ENCODE measurements around the gene UBA7. TPM values are rescaled to one million over a fixed set of nuclear protein-coding genes. Genes with fewer than 3 reads are reported as not detected.
A peak's percentile ranks its signal among the peaks of the same experiment; 100 is the strongest.

The UBA7 gene
- total RNA-seq, 6 experiments from 2014 or later = 16.4 to 39.1 (median 28.5) TPM

DNA sequence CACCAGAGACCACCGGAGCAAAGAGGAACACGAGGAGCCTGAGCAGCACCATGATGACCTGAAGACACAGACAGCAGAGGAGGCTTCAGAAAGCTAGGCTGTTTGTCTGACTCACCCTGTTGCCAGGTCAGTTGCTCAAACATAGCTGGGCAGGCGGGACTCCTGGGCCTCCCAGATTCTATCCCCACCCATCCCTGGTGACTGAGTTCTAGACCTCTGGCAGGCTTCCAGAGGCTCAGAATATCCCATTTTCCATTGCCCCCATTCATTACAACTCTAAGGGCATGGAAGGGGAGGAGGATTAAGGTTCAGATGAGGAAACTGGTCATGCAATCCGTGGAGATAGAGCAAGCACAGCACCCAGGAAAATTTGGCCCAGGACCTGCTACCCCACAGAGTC is 14.0 kb downstream of the UBA7 start, which contains the start of gene CDHR4:
Gene CDHR4, minus strand, starts transcription at position 113 of the 400 bp plus-strand sequence. Its CDS starts 61 bp downstream, at position 52.
- DNase-seq (no peak), ATAC-seq (no peak)
- Histone ChIP-seq H3K27ac (no peak within 1 kb of the TSS), H3K4me1 (no peaks in the 10 kb centered on the region), H3K27me3 (no peaks in the 10 kb centered on the region), H3K36me3 (no peaks in the 10 kb centered on the region), H3K9me3 (no peaks in the 10 kb centered on the region), H3K4me3 (no peak within 1 kb of the TSS)
- intact Hi-C loops (cut with DNase I) = loop anchor here (5.0 to 10.0 kb wide), 3 partner anchors 38 to 105 kb away; partner anchors contain the start of gene MST1R (in 1 of the 2)
- WGBS (ENCODE audit: insufficient coverage, low coverage, low lambda C conversion rate, missing lambda C conversion rate) = 25% methylated on average over 1 of the region's 4 CpGs
- TF ChIP-seq, protein P1, sequence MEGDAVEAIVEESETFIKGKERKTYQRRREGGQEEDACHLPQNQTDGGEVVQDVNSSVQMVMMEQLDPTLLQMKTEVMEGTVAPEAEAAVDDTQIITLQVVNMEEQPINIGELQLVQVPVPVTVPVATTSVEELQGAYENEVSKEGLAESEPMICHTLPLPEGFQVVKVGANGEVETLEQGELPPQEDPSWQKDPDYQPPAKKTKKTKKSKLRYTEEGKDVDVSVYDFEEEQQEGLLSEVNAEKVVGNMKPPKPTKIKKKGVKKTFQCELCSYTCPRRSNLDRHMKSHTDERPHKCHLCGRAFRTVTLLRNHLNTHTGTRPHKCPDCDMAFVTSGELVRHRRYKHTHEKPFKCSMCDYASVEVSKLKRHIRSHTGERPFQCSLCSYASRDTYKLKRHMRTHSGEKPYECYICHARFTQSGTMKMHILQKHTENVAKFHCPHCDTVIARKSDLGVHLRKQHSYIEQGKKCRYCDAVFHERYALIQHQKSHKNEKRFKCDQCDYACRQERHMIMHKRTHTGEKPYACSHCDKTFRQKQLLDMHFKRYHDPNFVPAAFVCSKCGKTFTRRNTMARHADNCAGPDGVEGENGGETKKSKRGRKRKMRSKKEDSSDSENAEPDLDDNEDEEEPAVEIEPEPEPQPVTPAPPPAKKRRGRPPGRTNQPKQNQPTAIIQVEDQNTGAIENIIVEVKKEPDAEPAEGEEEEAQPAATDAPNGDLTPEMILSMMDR (IDR thresholded peaks at IDR 0.05) = no peak
- TF ChIP-seq POLR2A (IDR thresholded peaks at IDR 0.05) = no peak

DNA sequence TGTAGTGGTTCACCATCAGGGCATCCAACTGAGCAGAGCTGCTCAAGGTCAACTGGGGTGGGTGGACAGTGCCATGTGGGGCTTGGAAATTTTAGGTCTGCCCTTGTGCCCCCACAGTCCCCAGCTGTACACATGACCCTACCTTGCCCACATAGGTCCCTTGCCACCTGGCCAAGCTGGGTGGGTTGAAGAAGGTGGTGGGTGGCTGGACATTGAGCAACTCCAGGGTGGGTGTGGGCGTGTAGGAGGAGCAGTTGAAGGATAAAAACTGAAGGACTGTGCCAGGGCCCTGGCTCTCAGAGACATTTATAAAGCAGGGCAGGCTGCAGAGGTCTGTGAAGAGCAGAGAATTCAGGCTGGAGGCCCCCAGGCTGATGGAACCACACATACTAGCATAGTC is 14.6 kb downstream of the UBA7 start:
- intact Hi-C loops (cut with DNase I) = no loop called here

DNA sequence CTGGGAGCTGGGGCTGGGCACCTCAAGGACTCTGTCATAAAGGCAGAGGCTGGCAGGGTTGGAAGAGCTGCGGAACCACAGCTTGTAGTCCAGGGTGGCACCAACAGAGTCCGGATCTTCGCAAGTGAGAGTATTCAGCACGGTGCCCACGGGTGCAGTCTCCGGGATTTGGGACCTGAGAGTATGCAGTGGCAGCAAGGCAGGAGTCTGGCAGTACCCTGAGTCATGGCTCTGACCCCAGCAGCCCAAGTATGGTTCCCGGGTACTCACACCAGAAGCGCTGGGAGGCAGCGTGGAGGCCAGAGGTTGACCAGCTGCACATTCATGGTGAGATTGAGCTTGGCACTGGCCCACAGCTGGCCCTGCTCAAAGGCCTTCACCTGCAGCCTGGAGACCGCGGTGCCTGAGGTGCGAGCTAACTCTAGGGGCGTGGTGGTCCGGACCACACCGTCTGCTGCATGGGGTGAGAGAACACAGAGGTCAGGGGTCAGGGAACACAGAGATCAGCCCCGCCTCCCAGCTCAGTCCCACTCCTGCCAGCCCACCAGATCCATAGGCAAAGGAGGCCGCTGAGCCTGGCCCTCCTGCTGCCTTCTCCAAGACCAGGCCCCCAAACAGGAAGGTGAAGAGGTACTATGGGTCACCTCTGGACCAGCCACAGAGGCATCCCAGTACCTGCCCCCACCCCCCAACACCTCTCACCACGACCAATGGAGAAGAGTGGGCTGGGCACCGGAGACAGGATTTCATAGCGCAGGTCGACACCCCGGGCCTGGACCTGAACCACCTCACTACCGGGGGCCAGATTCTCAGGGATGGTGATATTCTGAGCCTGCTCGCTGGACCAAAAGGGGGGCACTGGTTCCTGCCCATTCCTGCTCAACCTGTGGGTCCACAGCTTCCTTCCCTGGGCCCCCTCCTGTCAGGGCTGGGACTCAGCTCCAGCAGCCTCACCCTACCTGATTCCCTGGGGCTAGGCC is 18.5 kb downstream of the UBA7 start:
- no peak for TF ChIP-seq POLR2A (IDR thresholded peaks at IDR 0.05)
- TF ChIP-seq, protein P1 (IDR thresholded peaks at IDR 0.05) = no peak
- Histone ChIP-seq H3K27ac (no peak overlapping the region), H3K4me3 (no peak overlapping the region), H3K36me3 (no peaks in the 10 kb centered on the region), H3K9me3 (no peaks in the 10 kb centered on the region), H3K27me3 (no peaks in the 10 kb centered on the region), H3K4me1 (no peaks in the 10 kb centered on the region)
- intact Hi-C loops (cut with DNase I) = no loop called here
- DNase-seq (no peak), ATAC-seq (no peak)
- 89% methylated on average over 7 of the region's 24 CpGs for WGBS (ENCODE audit: insufficient coverage, low coverage, low lambda C conversion rate, missing lambda C conversion rate)

More for the DNA sequence above, 14.6 kb downstream of the UBA7 start:
- WGBS (ENCODE audit: insufficient coverage, low coverage, low lambda C conversion rate, missing lambda C conversion rate) = 29% methylated on average over 1 of the region's 1 CpG
- DNase-seq = no peak
- Histone ChIP-seq H3K36me3 (no peaks in the 10 kb centered on the region), H3K4me1 (no peaks in the 10 kb centered on the region), H3K4me3 (no peak overlapping the region), H3K9me3 (no peaks in the 10 kb centered on the region), H3K27me3 (no peaks in the 10 kb centered on the region), H3K27ac (no peak overlapping the region)
- TF ChIP-seq POLR2A (IDR thresholded peaks at IDR 0.05) = no peak
- TF ChIP-seq, protein P1 (IDR thresholded peaks at IDR 0.05) = no peak
- ATAC-seq = no peak

DNA sequence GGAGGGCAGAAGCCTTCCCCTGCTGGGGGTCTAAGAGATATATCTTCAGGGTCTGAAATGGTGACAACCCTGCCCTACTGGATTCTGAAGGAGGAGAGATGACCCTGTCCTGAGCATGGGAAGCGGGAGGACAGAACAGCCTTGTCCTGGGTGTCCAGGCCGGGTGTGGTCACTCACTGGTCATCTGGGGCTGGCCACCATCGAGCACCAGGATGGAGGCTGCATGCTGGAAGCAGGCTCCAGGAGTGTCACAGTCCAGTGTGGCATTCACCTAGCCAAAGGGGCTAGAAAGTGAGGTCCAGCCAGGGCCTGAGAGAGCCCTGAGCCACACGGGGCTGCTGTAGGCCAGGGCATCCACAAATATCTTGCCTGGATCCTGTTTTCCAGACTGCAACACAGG is 19.3 kb downstream of the UBA7 start:
- TF ChIP-seq, protein P1 (IDR thresholded peaks at IDR 0.05) = no peak
- TF ChIP-seq POLR2A (IDR thresholded peaks at IDR 0.05) = no peak
- peak in 1 of 3 donors; percentile 39 for DNase-seq
- intact Hi-C loops (cut with DNase I) = no loop called here
- Histone ChIP-seq H3K4me1 (no peaks in the 10 kb centered on the region), H3K36me3 (no peaks in the 10 kb centered on the region), H3K9me3 (no peaks in the 10 kb centered on the region), H3K27me3 (no peaks in the 10 kb centered on the region), H3K4me3 (no peak overlapping the region), H3K27ac (no peak overlapping the region)
- 100% methylated on average over 1 of the region's 4 CpGs for WGBS (ENCODE audit: insufficient coverage, low coverage, low lambda C conversion rate, missing lambda C conversion rate)
- ATAC-seq = no peak

Data from right lobe of liver (tissue), 6 donors.